Purkinje cell (primary cell): ENCODE results near the gene PTPA. TPM values are rescaled to one million over a fixed set of nuclear protein-coding genes. Genes with fewer than 3 reads are reported as not detected.

Experiments
- polyA plus RNA-seq: library from polyadenylated mRNA; unstranded; fragments of >200 nt; fragmentation: Nextera tagmentation; gene quantifications from 2 replicates; pipeline ENCODE4 v1.2.1, GENCODE V29; 2014

Gene PTPA
- 13.9 and 22.8 TPM in 2 replicates for polyA plus RNA-seq

DNA sequence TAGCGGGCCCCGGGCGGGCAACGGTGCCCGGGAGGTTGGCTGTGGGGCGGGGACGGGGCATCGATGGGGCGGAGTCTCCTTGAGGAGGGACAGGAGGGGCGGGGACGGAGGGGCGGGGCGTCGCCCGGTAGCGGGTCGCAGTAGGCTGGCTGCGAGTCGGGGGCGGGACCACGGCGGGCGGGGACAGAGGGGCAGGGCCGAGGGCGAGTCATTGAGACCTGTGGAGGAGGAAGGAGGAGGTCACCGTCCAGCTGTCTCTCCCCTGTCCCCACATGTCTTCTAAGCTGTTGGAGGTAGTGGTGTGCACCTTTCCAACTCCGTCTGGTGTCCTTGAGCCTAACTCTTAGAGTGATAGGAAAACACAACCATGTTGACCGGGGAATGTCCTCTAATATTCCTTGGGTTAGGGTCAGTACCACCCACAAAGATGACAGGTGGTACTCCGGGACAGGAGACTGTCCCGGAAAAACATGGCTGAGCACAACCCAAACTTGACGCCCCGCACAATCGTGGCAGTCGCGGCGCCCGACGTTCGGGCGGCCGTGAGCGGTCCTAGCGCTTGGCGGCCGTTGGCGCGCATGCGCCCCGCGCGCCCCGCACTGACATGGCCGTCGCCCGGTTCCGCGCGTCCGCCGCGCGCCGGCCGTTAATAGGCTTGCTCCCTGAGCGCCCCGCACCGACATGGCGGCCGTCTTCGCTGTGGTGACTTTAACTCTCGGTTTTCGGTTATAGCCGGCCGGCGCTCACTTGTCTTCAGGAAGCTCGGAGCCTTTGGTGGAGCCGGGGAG lies at the start of gene PTPA, which contains the start of gene CRAT:
Gene PTPA, plus strand, starts transcription at position 676 of the 788 bp plus-strand sequence. CDS start 186 bp downstream, outside the sequence.
Gene CRAT, minus strand, starts transcription at position 54 of the 788 bp plus-strand sequence. CDS start 284 bp downstream, outside the sequence.

GRCh38 chr9:129080601-129081387 lies 30.4 kb upstream of the PTPA start, which contains the start of gene DOLPP1:
DOLPP1 (plus strand) TSS chr9:129081111; CDS start chr9:129081132, 21 bp downstream.

GRCh38 chr9:129177791-129178567 lies 66.8 kb downstream of the PTPA start, which contains the start of gene IER5L:
IER5L (minus strand) TSS chr9:129178261; CDS start chr9:129178052, 209 bp downstream.

Other genes starting within 250 kb of the PTPA start
- gene KYAT1, start 229.5 kb upstream of the PTPA start, polyA plus RNA-seq: 12.4 and 14.1 TPM in 2 replicates
- gene LRRC8A, start 229.3 kb upstream of the PTPA start, polyA plus RNA-seq: 10.3 and 11.2 TPM in 2 replicates
- 4.6 TPM in 1 of 2 replicates, not detected in the other for gene PHYHD1, start 190.4 kb upstream of the PTPA start, polyA plus RNA-seq
- 16.7 and 20.3 TPM in 2 replicates for gene DOLK, start 163.8 kb upstream of the PTPA start, polyA plus RNA-seq
- 8.6 and 11.3 TPM in 2 replicates for gene NUP188, start 163.7 kb upstream of the PTPA start, polyA plus RNA-seq
- 1.6 and 3.5 TPM in 2 replicates for gene SH3GLB2, start 83.1 kb upstream of the PTPA start, polyA plus RNA-seq
- gene MIGA2, start 74.8 kb upstream of the PTPA start, polyA plus RNA-seq: 3.1 TPM in 2 replicates
- gene DOLPP1, start 30.3 kb upstream of the PTPA start, polyA plus RNA-seq: 12.8 and 19.5 TPM in 2 replicates
- gene CRAT, start 622 bp upstream of the PTPA start, polyA plus RNA-seq: 2.7 and 3.8 TPM in 2 replicates
- 0.17 and 0.89 TPM in 2 replicates for gene IER5L, start 66.8 kb downstream of the PTPA start, polyA plus RNA-seq